Measurements from ENCODE around the gene BICD2. TPM values are rescaled to one million over a fixed set of nuclear protein-coding genes. Genes with fewer than 3 reads are reported as not detected.
A peak's percentile ranks its signal among the peaks of the same experiment; 100 is the strongest.

BICD2 gene
- total and polyA plus RNA-seq, 4 donors = 8.9 to 37.2 (median 24.3) TPM

GRCh38 chr9:92712767-92713166 lies 51.9 kb downstream of the BICD2 start:
- 92 to 93% methylated on average over 15 of the region's 15 CpGs for WGBS, 2 donors
- Histone ChIP-seq H3K4me3 (ENCODE audit: low read length in 2 of 2) (no peak overlapping the region), H3K27ac (ENCODE audit: low read depth in 1 of 2, low read length in 2 of 2) (no peak overlapping the region), H3K36me3 (ENCODE audit: control insufficient read depth in 1 of 2, insufficient read depth in 2 of 2, low read length in 1 of 2) (peaks cover 0 to 14% of the 10 kb centered on the region in 2 donors), H3K9me3 (ENCODE audit: control insufficient read depth, low read length) (no peaks in the 10 kb centered on the region), H3K27me3 (ENCODE audit: control insufficient read depth in 1 of 2, insufficient read depth in 2 of 2, low read length in 1 of 2) (no peaks in the 10 kb centered on the region), H3K4me1 (ENCODE audit: control insufficient read depth in 1 of 2, insufficient read depth in 2 of 2, low read length in 2 of 2) (no peaks in the 10 kb centered on the region)
- no peak for DNase-seq
- no peak for ATAC-seq (ENCODE audit: low FRiP score)
- intact Hi-C loops (cut with DNase I) = no loop called here

DNA sequence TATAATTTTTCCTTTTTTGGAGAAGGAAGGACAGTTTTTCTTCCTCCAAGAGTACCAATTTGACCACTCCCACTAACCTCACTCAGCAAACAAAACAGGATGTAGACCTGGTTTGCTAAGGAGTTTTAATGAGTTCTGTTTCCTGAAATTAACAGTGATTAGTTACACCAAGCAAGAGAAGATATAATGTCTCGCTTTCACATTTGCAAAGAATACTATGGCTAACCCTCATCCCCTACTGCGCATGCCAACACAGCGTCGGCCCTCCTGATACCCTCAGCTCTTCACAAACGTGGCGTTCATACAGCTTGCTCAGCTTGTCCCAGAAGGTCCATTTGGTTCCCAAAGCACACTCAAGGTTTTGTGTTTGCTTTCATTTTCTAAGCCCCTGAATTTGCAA lies 52.8 kb downstream of the BICD2 start:
- H3K36me3 ChIP-seq (ENCODE audit: control insufficient read depth in 1 of 2, insufficient read depth in 2 of 2, low read length in 1 of 2) = peaks cover 0 to 14% of the 10 kb centered on the region in 2 donors
- intact Hi-C loops (cut with DNase I) = no loop called here
- ATAC-seq (ENCODE audit: low FRiP score) = no peak
- H3K4me3 ChIP-seq (ENCODE audit: low read length in 2 of 2) = no peak overlapping the region
- H3K9me3 ChIP-seq (ENCODE audit: control insufficient read depth, low read length) = no peaks in the 10 kb centered on the region
- no peak for DNase-seq
- H3K27ac ChIP-seq (ENCODE audit: low read depth in 1 of 2, low read length in 2 of 2) = no peak overlapping the region
- WGBS, 2 donors = 82% methylated on average over 6 of the region's 6 CpGs
- no peaks in the 10 kb centered on the region for H3K27me3 ChIP-seq (ENCODE audit: control insufficient read depth in 1 of 2, insufficient read depth in 2 of 2, low read length in 1 of 2)
- H3K4me1 ChIP-seq (ENCODE audit: control insufficient read depth in 1 of 2, insufficient read depth in 2 of 2, low read length in 2 of 2) = no peaks in the 10 kb centered on the region

GRCh38 chr9:92711146-92711545 lies 53.5 kb downstream of the BICD2 start:
- WGBS, 2 donors = 64 to 85% methylated on average over 2 of the region's 2 CpGs
- Histone ChIP-seq H3K27ac (ENCODE audit: low read depth in 1 of 2, low read length in 2 of 2) (no peak overlapping the region), H3K27me3 (ENCODE audit: control insufficient read depth in 1 of 2, insufficient read depth in 2 of 2, low read length in 1 of 2) (no peaks in the 10 kb centered on the region), H3K9me3 (ENCODE audit: control insufficient read depth, low read length) (no peaks in the 10 kb centered on the region), H3K36me3 (ENCODE audit: control insufficient read depth in 1 of 2, insufficient read depth in 2 of 2, low read length in 1 of 2) (peaks cover 0 to 14% of the 10 kb centered on the region in 2 donors), H3K4me3 (ENCODE audit: low read length in 2 of 2) (no peak overlapping the region), H3K4me1 (ENCODE audit: control insufficient read depth in 1 of 2, insufficient read depth in 2 of 2, low read length in 2 of 2) (no peaks in the 10 kb centered on the region)
- ATAC-seq (ENCODE audit: low FRiP score) (no peak), DNase-seq (no peak)
- intact Hi-C loops (cut with DNase I) = no loop called here

DNA sequence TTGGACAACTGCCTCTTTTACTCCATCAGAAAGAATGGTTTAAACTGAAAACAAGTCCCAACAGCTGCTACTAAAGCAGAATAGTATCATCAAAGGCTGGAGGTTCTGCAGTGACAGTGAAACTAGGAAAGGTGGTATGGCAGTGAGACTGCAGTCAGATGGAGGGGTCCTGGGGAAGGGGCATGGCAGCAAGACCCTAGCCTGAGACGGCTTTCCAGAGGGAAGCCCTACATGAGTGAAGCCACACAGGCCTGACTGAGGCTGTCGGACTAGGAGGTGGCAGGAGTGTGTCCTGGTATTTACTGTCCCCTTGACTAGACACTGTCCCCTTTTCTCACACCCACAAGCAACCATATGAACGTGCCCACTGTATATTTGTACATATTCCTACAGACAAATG lies 54.3 kb downstream of the BICD2 start:
- Histone ChIP-seq H3K4me1 (ENCODE audit: control insufficient read depth in 1 of 2, insufficient read depth in 2 of 2, low read length in 2 of 2) (no peaks in the 10 kb centered on the region), H3K36me3 (ENCODE audit: control insufficient read depth in 1 of 2, insufficient read depth in 2 of 2, low read length in 1 of 2) (peaks cover 0 to 12% of the 10 kb centered on the region in 2 donors), H3K27me3 (ENCODE audit: control insufficient read depth in 1 of 2, insufficient read depth in 2 of 2, low read length in 1 of 2) (no peaks in the 10 kb centered on the region), H3K4me3 (ENCODE audit: low read length in 2 of 2) (no peak overlapping the region), H3K27ac (ENCODE audit: low read depth in 1 of 2, low read length in 2 of 2) (no peak overlapping the region), H3K9me3 (ENCODE audit: control insufficient read depth, low read length) (no peaks in the 10 kb centered on the region)
- WGBS, 2 donors = 78 to 80% methylated on average over 3 of the region's 3 CpGs
- DNase-seq = no peak
- intact Hi-C loops (cut with DNase I) = no loop called here
- no peak for ATAC-seq (ENCODE audit: low FRiP score)

GRCh38 chr9:92709954-92710353 lies 54.7 kb downstream of the BICD2 start:
- DNase-seq (peak in 1 of 2 donors; percentile 30), ATAC-seq (ENCODE audit: low FRiP score) (no peak)
- Histone ChIP-seq H3K36me3 (ENCODE audit: control insufficient read depth in 1 of 2, insufficient read depth in 2 of 2, low read length in 1 of 2) (peaks cover 0 to 8% of the 10 kb centered on the region in 2 donors), H3K4me3 (ENCODE audit: low read length in 2 of 2) (no peak overlapping the region), H3K9me3 (ENCODE audit: control insufficient read depth, low read length) (no peaks in the 10 kb centered on the region), H3K4me1 (ENCODE audit: control insufficient read depth in 1 of 2, insufficient read depth in 2 of 2, low read length in 2 of 2) (no peaks in the 10 kb centered on the region), H3K27me3 (ENCODE audit: control insufficient read depth in 1 of 2, insufficient read depth in 2 of 2, low read length in 1 of 2) (no peaks in the 10 kb centered on the region), H3K27ac (ENCODE audit: low read depth in 1 of 2, low read length in 2 of 2) (no peak overlapping the region)
- WGBS, 2 donors = 87 to 93% methylated on average over 3 of the region's 3 CpGs
- intact Hi-C loops (cut with DNase I) = no loop called here

GRCh38 chr9:92709240-92709639 lies 55.4 kb downstream of the BICD2 start:
- no peak for DNase-seq
- intact Hi-C loops (cut with DNase I) = no loop called here
- Histone ChIP-seq H3K4me1 (ENCODE audit: control insufficient read depth in 1 of 2, insufficient read depth in 2 of 2, low read length in 2 of 2) (no peaks in the 10 kb centered on the region), H3K4me3 (ENCODE audit: low read length in 2 of 2) (no peak overlapping the region), H3K27ac (ENCODE audit: low read depth in 1 of 2, low read length in 2 of 2) (no peak overlapping the region), H3K36me3 (ENCODE audit: control insufficient read depth in 1 of 2, insufficient read depth in 2 of 2, low read length in 1 of 2) (peaks cover 0 to 8% of the 10 kb centered on the region in 2 donors), H3K27me3 (ENCODE audit: control insufficient read depth in 1 of 2, insufficient read depth in 2 of 2, low read length in 1 of 2) (no peaks in the 10 kb centered on the region), H3K9me3 (ENCODE audit: control insufficient read depth, low read length) (no peaks in the 10 kb centered on the region)
- ATAC-seq (ENCODE audit: low FRiP score) = no peak

- Histone ChIP-seq H3K36me3 (ENCODE audit: control insufficient read depth in 1 of 2, insufficient read depth in 2 of 2, low read length in 1 of 2) (peaks cover 0 to 2% of the 10 kb centered on the region in 2 donors), H3K9me3 (ENCODE audit: control insufficient read depth, low read length) (no peaks in the 10 kb centered on the region), H3K4me1 (ENCODE audit: control insufficient read depth in 1 of 2, insufficient read depth in 2 of 2, low read length in 2 of 2) (no peaks in the 10 kb centered on the region), H3K4me3 (ENCODE audit: low read length in 2 of 2) (no peak overlapping the region), H3K27ac (ENCODE audit: low read depth in 1 of 2, low read length in 2 of 2) (no peak overlapping the region), H3K27me3 (ENCODE audit: control insufficient read depth in 1 of 2, insufficient read depth in 2 of 2, low read length in 1 of 2) (no peaks in the 10 kb centered on the region)
- DNase-seq (no peak), ATAC-seq (ENCODE audit: low FRiP score) (no peak)
- intact Hi-C loops (cut with DNase I) = no loop called here
These were observed 57.1 kb downstream of the BICD2 start for GRCh38 chr9:92707530-92707929.

DNA sequence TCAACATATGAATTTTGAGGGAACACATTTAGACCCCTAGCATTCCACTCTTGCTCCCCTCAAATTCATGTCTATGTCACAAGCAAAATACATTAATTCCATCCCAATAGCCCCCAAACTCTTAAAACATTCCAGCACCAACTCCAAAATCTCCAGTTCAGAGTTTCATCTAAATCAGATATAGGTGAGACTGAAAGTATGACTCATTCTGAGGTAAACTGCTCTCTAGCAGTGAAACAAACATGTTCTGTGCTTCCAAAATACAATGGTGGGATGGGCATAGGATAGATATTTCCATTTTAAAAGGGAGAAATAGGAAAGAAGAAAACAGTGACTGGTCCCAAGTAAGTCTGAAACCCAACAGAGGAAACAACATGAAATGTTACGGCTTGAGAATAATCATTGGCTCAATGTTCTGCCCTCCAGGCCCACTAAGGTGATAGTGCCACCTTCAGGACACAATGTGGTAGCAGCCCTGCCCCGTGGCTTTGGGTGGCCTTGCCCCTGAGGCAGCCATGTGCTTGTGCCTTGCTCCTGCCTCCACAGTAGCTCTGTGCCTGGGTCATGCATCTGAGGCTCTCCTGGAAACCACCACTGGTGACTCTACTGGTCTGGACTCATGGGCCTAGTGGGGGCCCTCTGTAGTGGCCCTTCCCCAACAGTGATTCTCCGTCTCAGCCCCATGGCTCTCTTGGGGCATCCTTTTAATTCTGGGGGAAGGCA lies 58.3 kb downstream of the BICD2 start:
- no peaks in the 10 kb centered on the region for H3K4me1 ChIP-seq (ENCODE audit: control insufficient read depth in 1 of 2, insufficient read depth in 2 of 2, low read length in 2 of 2)
- H3K4me3 ChIP-seq (ENCODE audit: low read length in 2 of 2) = no peak overlapping the region
- H3K9me3 ChIP-seq (ENCODE audit: control insufficient read depth, low read length) = no peaks in the 10 kb centered on the region
- intact Hi-C loops (cut with DNase I) = no loop called here
- peak in 1 of 2 donors; percentile 45 for DNase-seq
- no peak for ATAC-seq (ENCODE audit: low FRiP score)
- peaks cover 0 to 2% of the 10 kb centered on the region in 2 donors for H3K36me3 ChIP-seq (ENCODE audit: control insufficient read depth in 1 of 2, insufficient read depth in 2 of 2, low read length in 1 of 2)
- H3K27ac ChIP-seq (ENCODE audit: low read depth in 1 of 2, low read length in 2 of 2) = no peak overlapping the region
- WGBS, 2 donors = 58% methylated on average over 3 of the region's 3 CpGs
- H3K27me3 ChIP-seq (ENCODE audit: control insufficient read depth in 1 of 2, insufficient read depth in 2 of 2, low read length in 1 of 2) = no peaks in the 10 kb centered on the region

GRCh38 chr9:92704528-92704927 lies 60.1 kb downstream of the BICD2 start:
- Histone ChIP-seq H3K36me3 (ENCODE audit: control insufficient read depth in 1 of 2, insufficient read depth in 2 of 2, low read length in 1 of 2) (no peaks in the 10 kb centered on the region), H3K9me3 (ENCODE audit: control insufficient read depth, low read length) (no peaks in the 10 kb centered on the region), H3K4me1 (ENCODE audit: control insufficient read depth in 1 of 2, insufficient read depth in 2 of 2, low read length in 2 of 2) (no peaks in the 10 kb centered on the region), H3K27me3 (ENCODE audit: control insufficient read depth in 1 of 2, insufficient read depth in 2 of 2, low read length in 1 of 2) (no peaks in the 10 kb centered on the region), H3K27ac (ENCODE audit: low read depth in 1 of 2, low read length in 2 of 2) (no peak overlapping the region), H3K4me3 (ENCODE audit: low read length in 2 of 2) (no peak overlapping the region)
- intact Hi-C loops (cut with DNase I) = no loop called here
- WGBS, 2 donors = 78 to 82% methylated on average over 2 of the region's 2 CpGs
- DNase-seq = no peak
- no peak for ATAC-seq (ENCODE audit: low FRiP score)
